Measurements from ENCODE around the gene PLEKHA4.
A peak's percentile ranks its signal among the peaks of the same experiment; 100 is the strongest.
"Not testable (repeated sequence)": the region's sequence is repeated elsewhere in the genome, so short reads cannot be mapped to it uniquely, and the experiment has no call there.

The PLEKHA4 gene

DNA sequence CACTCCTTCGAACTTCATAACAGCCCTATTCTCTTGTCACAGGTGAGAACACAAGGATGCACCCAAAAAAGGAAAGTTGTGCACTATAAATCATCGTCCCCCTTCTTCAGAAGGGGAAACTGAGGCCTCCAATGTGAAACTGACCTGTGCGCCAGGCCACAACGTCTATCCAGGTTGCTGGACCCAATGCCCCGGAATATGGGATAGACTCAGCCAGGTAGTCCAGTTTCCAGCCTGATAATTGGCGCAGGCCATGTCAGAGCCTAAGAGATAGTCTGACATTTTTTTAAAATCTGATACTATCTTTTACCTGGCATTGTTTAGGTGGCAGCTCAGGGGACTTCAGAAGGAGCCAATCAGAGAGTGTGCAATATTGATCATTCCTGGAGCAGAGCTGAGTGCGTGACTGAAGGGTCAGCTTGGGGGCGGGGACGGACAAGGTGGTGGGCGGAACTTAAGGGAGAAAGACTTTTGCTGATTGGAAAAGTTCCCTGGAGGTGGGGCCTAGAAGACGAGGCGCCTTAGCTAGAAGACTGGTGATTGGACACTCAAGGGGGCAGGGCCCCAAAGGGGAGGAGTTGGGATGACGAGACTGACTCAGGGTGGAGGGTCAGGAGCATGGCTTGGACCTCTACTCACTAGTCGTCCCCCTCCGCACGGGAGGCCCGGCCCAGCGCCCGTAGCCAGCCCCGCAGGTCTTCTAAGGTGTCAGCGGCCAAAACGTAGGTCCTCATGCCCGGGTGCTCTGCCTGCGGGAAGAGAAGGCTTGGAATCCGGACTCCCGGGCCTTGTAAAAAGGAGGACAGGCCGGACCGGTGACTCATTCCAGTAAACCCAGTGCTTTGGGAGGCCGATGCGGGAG is 8.5 kb downstream of the PLEKHA4 start:
- DNase-seq = no peak

DNA sequence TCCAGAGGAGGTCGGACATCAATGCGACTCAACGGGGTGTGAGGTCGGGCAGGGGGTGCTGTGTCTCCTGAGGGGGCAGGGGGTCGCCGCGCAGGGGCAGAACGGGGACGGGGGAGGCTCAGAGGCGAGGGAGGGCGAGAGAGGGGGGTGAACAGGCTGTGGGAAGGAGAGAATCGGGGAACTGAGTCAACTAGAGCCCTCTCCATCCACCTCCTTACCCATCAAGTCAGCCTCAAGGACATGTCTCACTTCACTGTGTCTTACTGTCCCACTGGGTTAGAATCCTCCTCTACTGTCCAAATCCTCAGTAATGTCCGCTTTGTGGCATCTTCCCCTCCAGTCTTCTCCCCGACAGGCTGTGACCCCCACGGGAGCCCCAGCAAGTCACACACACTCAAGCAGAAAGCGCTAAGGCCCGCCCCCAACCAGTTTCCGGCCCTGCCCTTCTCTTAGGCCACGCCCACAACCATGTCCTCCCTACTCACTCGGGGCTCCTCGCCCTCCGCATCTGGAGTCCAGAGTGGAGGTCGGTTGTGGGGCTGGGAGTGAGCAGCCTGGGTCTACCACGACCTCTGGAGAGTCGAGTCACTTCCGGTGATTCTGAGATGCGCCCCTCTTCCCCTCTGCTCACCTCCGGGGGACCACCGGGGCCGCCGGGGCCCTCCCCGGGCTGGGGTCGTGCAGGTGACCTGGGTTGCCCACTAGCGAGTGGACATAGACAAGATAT is 9.3 kb downstream of the PLEKHA4 start:
- DNase-seq = no peak

DNA sequence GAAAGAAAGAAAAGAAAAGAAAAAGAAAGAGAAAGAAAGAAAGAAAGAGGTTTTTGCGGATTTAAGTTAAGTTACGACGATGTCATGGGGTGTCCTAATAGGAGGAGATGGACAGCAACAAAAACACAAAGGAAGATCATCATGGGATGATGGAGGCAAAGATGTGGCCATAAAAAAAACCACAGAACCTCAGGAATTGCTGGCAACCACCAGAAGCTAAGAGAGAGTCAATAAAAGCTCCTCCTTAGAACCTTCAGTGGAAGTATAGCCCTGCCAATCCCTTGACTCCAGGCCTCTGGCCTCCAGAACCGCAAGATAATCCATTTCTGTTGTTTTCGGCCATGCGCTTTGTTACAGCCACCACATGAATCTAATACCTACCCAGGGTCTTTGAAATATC is 11.5 kb downstream of the PLEKHA4 start:
- DNase-seq = no peak

DNA sequence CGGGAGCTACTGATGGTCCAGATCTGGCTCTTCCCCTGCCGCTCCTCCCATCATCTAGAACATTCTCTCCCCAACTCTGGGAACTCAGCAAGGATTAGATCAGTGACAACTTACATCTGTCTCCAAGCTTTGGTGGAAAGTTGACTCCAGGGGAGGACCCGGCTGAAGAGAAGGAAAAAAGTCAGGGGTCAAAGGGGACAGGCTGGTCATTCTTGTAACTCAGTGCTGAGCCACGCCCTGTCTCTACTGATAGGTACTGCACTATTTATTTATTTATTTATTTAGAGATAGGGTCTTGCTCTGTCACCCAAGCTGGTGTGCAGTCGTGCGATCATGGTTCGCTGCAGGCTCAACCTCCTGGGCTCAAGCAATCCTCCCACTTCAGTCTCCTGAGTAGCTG is 14.3 kb downstream of the PLEKHA4 start:
- no peak for DNase-seq

DNA sequence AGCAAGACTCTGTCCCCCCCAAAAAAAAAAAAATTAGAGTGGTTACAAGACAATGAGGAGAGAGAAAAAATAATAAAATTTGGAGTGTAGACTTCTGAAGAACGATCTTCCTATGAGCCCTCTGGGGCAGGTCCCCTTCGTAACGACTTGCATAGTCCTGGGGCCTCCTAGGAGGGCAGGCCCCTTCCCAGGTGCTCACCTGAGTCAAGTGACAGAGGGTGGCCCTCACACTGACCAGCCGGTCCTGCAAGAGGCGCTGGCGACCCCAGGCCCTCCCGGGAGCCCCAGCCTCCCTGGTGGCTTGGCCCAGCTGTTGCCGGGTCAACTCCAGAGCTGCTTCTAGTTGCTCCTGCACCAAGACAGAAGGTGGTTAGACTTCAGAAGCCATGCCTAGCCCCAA is 14.9 kb downstream of the PLEKHA4 start:
- no peak for DNase-seq

DNA sequence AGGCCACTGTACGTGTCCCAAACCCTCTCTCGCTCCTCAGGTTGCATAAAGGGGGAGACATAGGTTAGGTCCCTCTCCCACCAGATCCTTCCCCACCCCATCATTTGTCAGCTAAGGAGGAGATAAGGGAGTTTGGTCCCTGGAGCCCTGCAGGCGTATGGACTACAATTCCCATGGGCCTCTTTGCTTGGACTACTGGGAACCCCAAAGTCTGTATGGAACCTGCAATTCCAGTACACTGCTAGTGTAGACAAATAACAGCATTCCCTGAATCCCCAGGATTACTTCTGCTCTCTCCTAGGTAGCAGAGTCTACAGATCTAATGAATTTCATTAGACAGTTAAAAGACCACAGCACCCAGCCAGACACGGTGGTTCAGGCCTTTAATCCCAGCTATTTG is 16.1 kb downstream of the PLEKHA4 start:
- no peak for DNase-seq

GRCh38 chr19:48846659-48847058 is 21.8 kb downstream of the PLEKHA4 start:
- DNase-seq = not testable (repeated sequence)

DNA sequence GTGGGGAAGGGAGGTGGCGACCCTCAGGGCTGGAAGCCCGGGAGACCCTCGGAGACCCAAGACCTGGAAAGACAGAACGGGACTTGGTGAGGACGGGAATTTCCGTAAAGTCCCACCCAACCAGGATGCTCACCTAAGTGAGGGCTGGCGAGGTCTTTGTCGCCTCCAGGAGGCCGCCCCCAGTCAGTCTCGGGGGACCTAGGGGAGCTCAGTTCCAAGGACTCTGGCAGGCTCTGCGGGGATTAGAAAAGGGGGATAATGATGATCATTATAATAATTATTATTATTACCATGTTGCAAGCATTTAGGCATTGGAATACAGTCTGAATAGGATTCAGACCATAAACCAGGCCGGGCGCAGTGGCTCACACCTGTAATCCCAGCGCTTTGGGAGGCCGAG is 23.0 kb downstream of the PLEKHA4 start:
- DNase-seq = no peak

DNA sequence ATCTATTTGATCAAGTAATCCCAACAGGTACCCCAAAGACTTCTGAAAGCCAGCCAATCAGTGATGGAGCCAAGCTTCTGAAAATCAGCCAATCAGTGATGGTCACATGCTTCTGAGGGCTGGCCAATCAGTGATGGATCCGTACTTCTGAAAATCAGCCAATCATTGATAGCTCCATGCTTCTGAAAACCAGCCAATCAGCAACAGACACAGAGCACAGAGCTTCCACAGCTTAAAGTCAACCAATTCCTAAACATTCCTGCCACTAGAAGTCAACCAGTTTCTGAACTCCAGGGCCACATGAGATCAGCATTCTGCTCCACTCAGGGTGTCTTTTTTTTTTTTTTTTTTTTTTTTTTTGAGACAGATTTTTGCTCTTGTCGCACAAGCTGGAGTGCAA is 23.9 kb downstream of the PLEKHA4 start:
- no peak for DNase-seq

- no peak for DNase-seq
Observed at GRCh38 chr19:48842789-48843162, 25.6 kb downstream of the PLEKHA4 start.

- DNase-seq = no peak
Observed at GRCh38 chr19:48841571-48841970, 26.8 kb downstream of the PLEKHA4 start.

DNA sequence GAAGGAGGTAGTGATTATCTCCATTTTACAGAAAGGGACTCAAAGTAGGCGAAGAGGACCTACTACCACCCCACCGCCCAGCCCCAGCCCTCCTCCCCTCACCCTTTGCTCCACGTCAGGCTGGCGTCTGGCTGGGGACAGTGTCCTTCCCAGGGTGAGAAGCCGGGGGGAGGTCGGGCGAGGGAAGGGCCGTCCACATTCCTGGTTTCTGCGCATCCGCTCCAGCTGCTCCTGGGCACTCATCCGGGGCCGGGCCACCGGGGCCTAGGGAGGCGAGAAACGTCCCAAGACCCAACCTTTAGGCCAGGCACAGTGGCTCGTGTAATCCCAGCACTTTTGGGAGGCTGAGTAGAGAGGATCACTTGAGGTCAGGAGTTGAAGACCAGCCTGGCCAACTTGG is 27.4 kb downstream of the PLEKHA4 start:
- DNase-seq = no peak

DNA sequence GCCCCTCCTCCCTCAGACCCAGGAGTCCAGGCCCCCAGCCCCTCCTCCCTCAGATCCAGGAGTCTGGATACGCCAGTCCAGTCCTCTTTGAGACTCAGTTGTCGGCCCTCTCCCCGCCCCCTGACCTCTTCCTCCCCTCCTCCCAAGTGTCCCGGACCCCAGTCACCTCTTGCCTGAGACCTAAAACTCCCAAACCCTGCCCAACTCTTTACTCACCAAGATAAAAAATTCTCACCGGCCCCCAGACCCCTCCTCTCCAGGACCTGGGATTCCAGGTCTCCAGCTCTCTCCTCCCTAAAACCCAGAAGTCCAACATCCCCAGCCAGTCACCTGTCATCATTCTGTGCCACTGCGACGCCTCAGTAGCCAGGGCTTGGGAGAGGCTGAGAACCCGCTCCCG is 30.7 kb downstream of the PLEKHA4 start:
- no peak for DNase-seq

- DNase-seq = peak; percentile 80
Observed at GRCh38 chr19:48837051-48837524, 31.3 kb downstream of the PLEKHA4 start.

DNA sequence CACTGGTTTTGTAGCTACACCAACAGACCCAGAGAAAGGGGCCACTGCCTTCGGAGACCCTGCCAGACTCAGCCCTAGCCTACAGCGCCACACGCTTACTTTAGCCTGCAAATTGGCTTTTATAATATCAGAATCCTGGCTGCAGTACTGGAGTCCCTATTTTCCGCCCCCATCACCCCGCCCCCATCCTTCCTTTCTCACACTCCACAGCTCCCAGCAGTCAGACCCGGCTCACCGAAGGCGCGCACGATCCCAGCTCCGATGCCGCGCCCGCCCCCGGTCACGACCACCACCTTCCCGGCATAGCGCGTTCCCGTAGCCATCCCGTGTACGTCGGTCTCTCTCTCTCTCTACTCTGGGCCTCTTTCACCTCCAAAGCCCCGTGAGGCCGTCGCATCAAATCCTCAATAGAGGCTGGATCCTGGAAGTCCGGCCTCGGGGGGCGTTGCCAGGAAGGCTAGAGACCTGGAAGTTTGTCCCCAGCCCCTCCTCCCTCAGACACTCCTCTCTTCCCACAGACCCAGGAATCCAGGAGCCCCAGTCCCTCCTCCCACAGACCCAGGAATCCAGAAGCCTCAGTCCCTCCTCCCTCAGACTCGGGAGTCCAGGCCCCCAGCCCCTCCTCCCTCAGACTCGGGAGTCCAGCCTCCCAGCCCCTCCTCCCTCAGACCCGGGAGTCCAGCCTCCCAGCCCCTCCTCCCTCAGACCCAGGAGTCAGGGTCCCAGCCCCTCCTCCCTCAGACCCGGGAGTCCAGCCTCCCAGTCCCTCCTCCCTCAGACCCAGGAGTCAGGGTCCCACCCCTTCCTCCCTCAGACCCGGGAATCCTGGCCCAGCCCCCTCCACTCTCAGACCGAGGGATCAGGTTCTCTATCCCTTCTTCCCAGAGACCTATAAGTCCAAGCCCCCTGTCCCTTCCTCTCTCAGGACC is 32.1 kb downstream of the PLEKHA4 start, which contains the start of gene HSD17B14:
HSD17B14 (minus strand) TSS at position 403 of the 929 bp plus-strand sequence; CDS start at position 323, 80 bp downstream.
- no peak for DNase-seq

GRCh38 chr19:48835734-48836088 is 32.7 kb downstream of the PLEKHA4 start:
- DNase-seq = peak; percentile 72

DNA sequence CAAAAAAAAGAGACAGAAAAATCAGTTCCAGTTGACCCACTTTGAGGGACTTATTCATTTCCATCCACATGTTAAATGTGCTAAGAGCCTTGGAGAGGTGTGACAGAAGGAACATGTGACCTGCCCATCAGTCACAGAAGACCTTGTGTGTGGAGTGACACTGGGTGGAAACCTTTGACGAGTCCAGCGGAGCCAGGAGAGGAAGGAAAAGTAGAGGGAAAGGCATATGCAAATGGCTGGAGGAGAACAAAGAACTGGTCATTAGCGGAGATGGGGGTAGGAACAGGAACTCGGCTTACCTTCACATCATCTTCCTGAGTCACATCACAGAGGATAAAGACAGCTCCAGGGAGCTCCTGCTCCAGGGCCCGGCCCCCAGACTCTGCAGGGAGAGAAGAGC is 34.4 kb downstream of the PLEKHA4 start:
- no peak for DNase-seq

DNA sequence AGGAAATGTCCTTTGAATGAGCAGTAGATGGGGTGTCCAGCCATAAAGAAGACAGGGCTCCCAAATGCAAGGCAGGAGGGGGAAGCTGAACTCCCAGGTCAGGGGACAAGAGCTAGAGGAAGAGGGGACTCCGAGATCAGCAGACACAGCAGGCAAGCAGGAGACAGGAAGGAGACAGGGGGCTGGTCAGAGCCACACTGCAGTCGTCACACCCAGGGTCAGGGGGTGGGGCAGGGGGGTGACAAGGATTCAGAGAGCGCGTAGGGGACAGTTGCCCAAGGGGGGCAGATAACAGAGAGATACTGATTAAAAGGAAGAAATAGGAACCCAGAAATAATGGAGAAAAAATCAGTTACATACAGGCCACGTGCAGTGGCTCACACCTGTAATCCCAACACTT is 35.4 kb downstream of the PLEKHA4 start:
- no peak for DNase-seq

GRCh38 chr19:48830965-48831364 is 37.5 kb downstream of the PLEKHA4 start:
- no peak for DNase-seq

DNA sequence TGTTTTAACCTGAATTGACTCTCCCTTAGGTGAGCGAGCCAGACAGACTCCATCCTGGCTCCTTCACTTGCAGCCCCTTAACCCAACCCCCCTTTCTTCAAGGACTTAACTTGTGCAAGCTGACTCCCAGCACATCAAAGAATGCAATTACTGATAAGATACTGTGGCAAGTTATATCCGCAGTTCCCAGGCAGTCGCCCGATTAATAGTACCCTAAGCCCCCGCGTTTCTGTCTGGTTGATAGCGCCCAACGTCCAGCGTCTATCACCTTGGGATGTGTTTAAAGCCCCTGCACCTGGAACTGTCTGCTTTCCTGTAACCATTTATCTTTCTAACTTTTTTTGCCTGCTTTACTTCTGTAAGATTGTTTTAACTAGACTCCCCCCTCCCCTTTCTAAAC is 38.3 kb downstream of the PLEKHA4 start:
- no peak for DNase-seq

- DNase-seq = no peak
Observed at GRCh38 chr19:48826606-48827020, 41.8 kb downstream of the PLEKHA4 start.

DNA sequence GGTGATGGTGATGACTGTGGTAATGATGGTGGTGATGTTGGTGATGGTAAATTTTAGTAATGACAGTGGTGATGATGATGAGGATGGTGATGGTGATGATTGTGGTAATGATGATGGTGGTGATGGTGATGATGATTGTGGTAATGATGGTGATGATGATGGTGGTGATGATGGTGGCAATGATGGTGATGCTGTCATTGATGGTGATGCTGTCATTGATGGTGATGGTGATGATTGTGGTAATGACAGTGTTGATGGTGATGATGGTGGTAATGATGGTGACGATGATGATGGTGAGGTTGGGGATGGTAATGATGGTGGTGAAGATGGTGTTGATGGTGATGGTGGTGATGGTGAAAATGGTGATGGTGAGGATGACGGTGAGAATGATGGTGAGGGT is 45.9 kb downstream of the PLEKHA4 start:
- DNase-seq = no peak

DNA sequence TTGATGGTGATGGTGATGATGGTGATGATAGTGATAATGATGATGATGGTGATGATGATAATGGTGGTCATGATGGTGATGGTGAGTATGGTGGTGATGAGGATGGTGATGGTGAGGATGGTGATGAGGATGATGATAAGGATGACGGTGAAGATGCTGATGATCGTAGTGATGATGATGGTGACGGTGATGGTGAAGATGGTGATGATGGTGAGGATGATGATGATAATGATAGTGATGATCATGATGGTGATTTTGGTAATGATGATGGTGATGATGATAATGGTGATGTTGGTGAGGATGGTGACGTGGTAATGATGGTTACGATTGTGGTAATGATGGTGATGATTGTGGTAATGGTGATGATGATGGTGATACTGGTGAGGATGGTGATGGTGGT is 46.8 kb downstream of the PLEKHA4 start:
- DNase-seq = no peak

All from amniotic stem cell (primary cell).